ENCODE results near the gene RABL6.

The RABL6 gene

GRCh38 chr9:136844761-136845464 is 37.2 kb downstream of the RABL6 start:
- TF ChIP-seq CTCF (IDR thresholded peaks at IDR 0.05; ENCODE audit: low read depth, low read length) = no peak
- no peak overlapping the region for H3K4me3 ChIP-seq (replicated peaks in 1 of 2; ENCODE audit: low read depth in 2 of 2, low read length in 2 of 2)
- no peak for DNase-seq (ENCODE audit: low read depth in 2 of 2)

GRCh38 chr9:136845465-136846260 is 37.9 kb downstream of the RABL6 start:
- no peak for TF ChIP-seq CTCF (IDR thresholded peaks at IDR 0.05; ENCODE audit: low read depth, low read length)
- H3K4me3 ChIP-seq (replicated peaks in 1 of 2; ENCODE audit: low read depth in 2 of 2, low read length in 2 of 2) = no peak overlapping the region
- DNase-seq (ENCODE audit: low read depth in 2 of 2) = no peak

GRCh38 chr9:136846376-136847087 is 38.8 kb downstream of the RABL6 start:
- no peak for TF ChIP-seq CTCF (IDR thresholded peaks at IDR 0.05; ENCODE audit: low read depth, low read length)
- DNase-seq (ENCODE audit: low read depth in 2 of 2) = no peak
- H3K4me3 ChIP-seq (replicated peaks in 1 of 2; ENCODE audit: low read depth in 2 of 2, low read length in 2 of 2) = no peak overlapping the region

- peak; percentile 59 to 77 for DNase-seq (ENCODE audit: low read depth in 2 of 2)
- peak overlapping the region; percentile 76 to 84 for H3K4me3 ChIP-seq (replicated peaks in 1 of 2; ENCODE audit: low read depth in 2 of 2, low read length in 2 of 2)
- TF ChIP-seq CTCF (IDR thresholded peaks at IDR 0.05; ENCODE audit: low read depth, low read length) = no peak
Observed at GRCh38 chr9:136847088-136847825, 39.5 kb downstream of the RABL6 start.

- peak overlapping the region; percentile 76 to 84 for H3K4me3 ChIP-seq (replicated peaks in 1 of 2; ENCODE audit: low read depth in 2 of 2, low read length in 2 of 2)
- peak; percentile 88 to 90 for DNase-seq (ENCODE audit: low read depth in 2 of 2)
Observed at GRCh38 chr9:136847826-136848392, 40.2 kb downstream of the RABL6 start.

More at GRCh38 chr9:136847826-136848392, 40.2 kb downstream of the RABL6 start:
- TF ChIP-seq CTCF (IDR thresholded peaks at IDR 0.05; ENCODE audit: low read depth, low read length) = no peak

Measured in cardiac fibroblast (primary cell).